GM12878 (cell line): ENCODE data around the gene GBP4.

ENCODE experiments used
- CTCF ChIP-seq, 3 experiments: IDR thresholded peaks in 2 of 3; conservative IDR thresholded peaks in 1 of 3; 2 replicates each; pipeline ENCODE4 v1.5.1; 2011; ENCODE audit warnings: low read depth in 3 of 3, low read length in 3 of 3, mild to moderate bottlenecking in 3 of 3, control low read depth in 2 of 3, moderate library complexity in 2 of 3, inconsistent platforms in 1 of 3, mixed read lengths in 1 of 3; ENCODE audit not compliant: control insufficient read depth in 2 of 3, insufficient read depth in 1 of 3; ENCODE audit errors: extremely low read depth in 1 of 3
- RELB ChIP-seq: fragments of 450-650 bp; IDR thresholded peaks from 2 replicates; pipeline ENCODE4 v1.6.1; 2017; ENCODE audit warnings: low read depth, mild to moderate bottlenecking, moderate library complexity
- SREBF2 ChIP-seq: IDR thresholded peaks from 2 replicates; pipeline ENCODE4 v1.6.1; 2012; ENCODE audit warnings: mild to moderate bottlenecking, low read length
- TARDBP ChIP-seq: IDR thresholded peaks from 2 replicates; pipeline ENCODE4 v1.6.1; 2016; ENCODE audit warnings: borderline replicate concordance
- ZBTB33 ChIP-seq: fragments of 450-650 bp; IDR thresholded peaks from 2 replicates; pipeline ENCODE4 v1.6.1; 2017; ENCODE audit warnings: mild to moderate bottlenecking

- TF ChIP-seq TARDBP, result no peak
- TF ChIP-seq CTCF (IDR thresholded peaks at IDR 0.05 in 2 of 3, conservative IDR thresholded peaks at IDR 0.05 in 1 of 3; ENCODE audit: control insufficient read depth in 2 of 3, extremely low read depth in 1 of 3, insufficient read depth in 1 of 3, low read depth in 3 of 3, low read length in 3 of 3), result no peak
- TF ChIP-seq ZBTB33, result no peak
- no peak for TF ChIP-seq RELB
- no peak for TF ChIP-seq SREBF2
Measured at GRCh38 chr1:89195476-89195875, 3.3 kb downstream of the GBP4 start.
